K562 (cell line): ENCODE measurements around the gene CYB561A3. TPM values are rescaled to one million over a fixed set of nuclear protein-coding genes. Genes with fewer than 3 reads are reported as not detected.

ENCODE experiments used
- ATF1 ChIP-seq, 2 experiments: fragments of 450-650 bp in 1 of 2; IDR thresholded peaks; 2 replicates each; pipeline ENCODE4 v1.6.1; 2016; ENCODE audit warnings: missing compliant biosample characterization in 1 of 2, missing genetic modification characterization in 1 of 2
- E2F5 ChIP-seq: sonication (generic); formaldehyde crosslinking; IDR thresholded peaks from 2 replicates; pipeline ENCODE4 v1.8.0; 2022; ENCODE audit warnings: mild to moderate bottlenecking, missing genetic modification reagents
- FOXP1 ChIP-seq: sonication (generic); formaldehyde crosslinking; IDR thresholded peaks from 2 replicates; pipeline ENCODE4 v1.8.0; 2022; ENCODE audit warnings: mild to moderate bottlenecking, missing genetic modification reagents
- GTF2F1 ChIP-seq: IDR thresholded peaks from 2 replicates; pipeline ENCODE4 v1.6.1; 2011; ENCODE audit warnings: low read depth, low read length, improper control_type of control experiment
- LCOR ChIP-seq: sonication (generic); formaldehyde crosslinking; IDR thresholded peaks from 2 replicates; pipeline ENCODE4 v1.8.0; 2022; ENCODE audit warnings: mild to moderate bottlenecking, missing genetic modification reagents
- MEIS2 ChIP-seq: fragments of 450-650 bp; IDR thresholded peaks from 2 replicates; pipeline ENCODE4 v1.6.1; 2014; ENCODE audit warnings: mild to moderate bottlenecking; ENCODE audit not compliant: partially characterized antibody
- NONO ChIP-seq, 2 experiments: fragments of 200-400 bp in 1 of 2; fragments of 450-650 bp in 1 of 2; formaldehyde crosslinking in 1 of 2; IDR thresholded peaks; 2 replicates each; pipeline ENCODE4 v1.6.1; 2017; ENCODE audit warnings: low read depth in 2 of 2, mild to moderate bottlenecking in 2 of 2, moderate library complexity in 2 of 2, low read length in 1 of 2
- NR2C1 ChIP-seq, 2 experiments: fragments of 450-650 bp; IDR thresholded peaks; 2 replicates each; pipeline ENCODE4 v1.6.1; 2017; ENCODE audit warnings: mild to moderate bottlenecking in 2 of 2, antibody characterized with exemption in 1 of 2, inconsistent platforms in 1 of 2, missing compliant biosample characterization in 1 of 2, missing genetic modification characterization in 1 of 2
- RB1 ChIP-seq: fragments of 450-650 bp; IDR thresholded peaks from 2 replicates; pipeline ENCODE4 v1.6.1; 2017; ENCODE audit warnings: low read depth, mild to moderate bottlenecking
- SMAD4 ChIP-seq: fragments of 250-450 bp; sonication (Bioruptor Pico); conservative IDR thresholded peaks from 2 replicates; pipeline ENCODE4 v1.8.0; 2021; ENCODE audit warnings: inconsistent platforms, mild to moderate bottlenecking, moderate library complexity
- SRSF3 ChIP-seq: fragments of 200-400 bp; formaldehyde crosslinking; IDR thresholded peaks from 2 replicates; pipeline ENCODE4 v1.6.1; 2016; ENCODE audit warnings: mild to moderate bottlenecking, low read length, moderate library complexity; ENCODE audit not compliant: insufficient read depth
- TRIM24 ChIP-seq, 2 experiments: fragments of 450-650 bp; IDR thresholded peaks; 2 replicates each; pipeline ENCODE4 v1.6.1; 2016
- YY1 ChIP-seq, 3 experiments: IDR thresholded peaks; 2 replicates each; pipeline ENCODE4 v1.6.1; 2011; ENCODE audit warnings: low read length in 2 of 3, mild to moderate bottlenecking in 2 of 3, moderate library complexity in 2 of 3, borderline replicate concordance in 1 of 3, control low read depth in 1 of 3, low read depth in 1 of 3; ENCODE audit not compliant: insufficient read depth in 3 of 3, insufficient replicate concordance in 2 of 3, control insufficient read depth in 1 of 3, insufficient read length in 1 of 3; ENCODE audit errors: extremely low read depth in 1 of 3
- ZNF146 ChIP-seq: IDR thresholded peaks from one replicate; pipeline ENCODE4 v1.6.1; 2018; ENCODE audit warnings: missing compliant biosample characterization; ENCODE audit not compliant: unreplicated experiment
- polyA plus RNA-seq, 8 experiments: library from polyadenylated mRNA; depleted of rRNA in 4 of 8; stranded (reverse) in 5 of 8; unstranded in 3 of 8; fragments of >200 nt; fragmentation: Nextera tagmentation in 2 of 8; fragmentation: Illumina TruSeq in 1 of 8; extraction: Ambion mirVana in 2 of 8; extraction: Trizol in 1 of 8; gene quantifications; 2 replicates each; pipeline versions ENCODE4 v1.2.1 to v1.2.3, GENCODE V29; 2011 to 2014; ENCODE audit warnings: inconsistent platforms in 1 of 8, missing spikeins in 1 of 8
- total RNA-seq, 7 experiments: library from RNA; depleted of rRNA in 6 of 7; stranded (reverse); fragments of >200 nt in 6 of 7; fragmentation: Illumina TruSeq in 2 of 7; extraction: Trizol in 2 of 7; gene quantifications; 2 replicates each; pipeline versions ENCODE4 v1.2.1 to v1.2.3, GENCODE V29; 2011 to 2021; ENCODE audit warnings: low replicate concordance in 1 of 7
- TF ChIP-seq, protein P1 (sequence below): sonication (generic); formaldehyde crosslinking; IDR thresholded peaks from 2 replicates; pipeline ENCODE4 v1.9.0; 2022; ENCODE audit warnings: mild to moderate bottlenecking, missing genetic modification reagents
- TF ChIP-seq, protein P2 (sequence below): fragments of 450-650 bp; IDR thresholded peaks from 2 replicates; pipeline ENCODE4 v1.6.1; 2014; ENCODE audit warnings: low read depth, mild to moderate bottlenecking, moderate library complexity, borderline replicate concordance
- TF ChIP-seq, protein P3 (sequence below): fragments of 250-450 bp; sonication (Bioruptor Pico); IDR thresholded peaks from 2 replicates; pipeline ENCODE4 v1.5.0; 2020; ENCODE audit warnings: mild to moderate bottlenecking, borderline replicate concordance

CYB561A3 gene
- total and polyA plus RNA-seq, 9 of the 15 experiments (the other 6 are each of a cell fraction or from before 2014, with no cell fraction given) = 29.2 to 78.9 (median 37.9) TPM

GRCh38 chr11:61361741-61362541, at the start of gene CYB561A3, which contains the start of gene TMEM138 (continued):
- TF ChIP-seq YY1 (IDR thresholded peaks at IDR 0.05; ENCODE audit: borderline replicate concordance in 1 of 3, control insufficient read depth in 1 of 3, extremely low read depth in 1 of 3, insufficient read depth in 3 of 3, insufficient read length in 1 of 3, insufficient replicate concordance in 2 of 3, low read depth in 1 of 3, low read length in 2 of 3) = peak; percentile 87 to 97 (median 97)
- TF ChIP-seq SRSF3 = no peak
- TF ChIP-seq ZNF146 = no peak
- peak; percentile 86 for TF ChIP-seq MEIS2
- peak; percentile 8; the same call in 1 of the 2 replicates for TF ChIP-seq E2F5 (CRISPR knock-in tag)
- peak; percentile 76 for TF ChIP-seq LCOR
- no peak for TF ChIP-seq ATF1 (CRISPR knock-in tag; IDR thresholded peaks at IDR 0.05)
- TF ChIP-seq ATF1 (tag; IDR thresholded peaks at IDR 0.05) = peak; percentile 80
- TF ChIP-seq, protein P1, sequence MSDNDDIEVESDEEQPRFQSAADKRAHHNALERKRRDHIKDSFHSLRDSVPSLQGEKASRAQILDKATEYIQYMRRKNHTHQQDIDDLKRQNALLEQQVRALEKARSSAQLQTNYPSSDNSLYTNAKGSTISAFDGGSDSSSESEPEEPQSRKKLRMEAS (CRISPR knock-in tag) = peak; percentile 92
- TF ChIP-seq, protein P2, sequence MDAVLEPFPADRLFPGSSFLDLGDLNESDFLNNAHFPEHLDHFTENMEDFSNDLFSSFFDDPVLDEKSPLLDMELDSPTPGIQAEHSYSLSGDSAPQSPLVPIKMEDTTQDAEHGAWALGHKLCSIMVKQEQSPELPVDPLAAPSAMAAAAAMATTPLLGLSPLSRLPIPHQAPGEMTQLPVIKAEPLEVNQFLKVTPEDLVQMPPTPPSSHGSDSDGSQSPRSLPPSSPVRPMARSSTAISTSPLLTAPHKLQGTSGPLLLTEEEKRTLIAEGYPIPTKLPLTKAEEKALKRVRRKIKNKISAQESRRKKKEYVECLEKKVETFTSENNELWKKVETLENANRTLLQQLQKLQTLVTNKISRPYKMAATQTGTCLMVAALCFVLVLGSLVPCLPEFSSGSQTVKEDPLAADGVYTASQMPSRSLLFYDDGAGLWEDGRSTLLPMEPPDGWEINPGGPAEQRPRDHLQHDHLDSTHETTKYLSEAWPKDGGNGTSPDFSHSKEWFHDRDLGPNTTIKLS = peak; percentile 88
- peak; percentile 75 for TF ChIP-seq SMAD4 (CRISPR knock-in tag)
- TF ChIP-seq GTF2F1 = peak; percentile 55; the same call in 1 of the 2 replicates
- TF ChIP-seq NR2C1 (IDR thresholded peaks at IDR 0.05) = peak; percentile 91
- peak; percentile 95 for TF ChIP-seq NR2C1 (tag; IDR thresholded peaks at IDR 0.05)
- TF ChIP-seq RB1 = peak; percentile 72
- TF ChIP-seq FOXP1 = 0 out of 2 replicates have a peak, but pooled peaks have one; percentile 33
- TF ChIP-seq, protein P3, sequence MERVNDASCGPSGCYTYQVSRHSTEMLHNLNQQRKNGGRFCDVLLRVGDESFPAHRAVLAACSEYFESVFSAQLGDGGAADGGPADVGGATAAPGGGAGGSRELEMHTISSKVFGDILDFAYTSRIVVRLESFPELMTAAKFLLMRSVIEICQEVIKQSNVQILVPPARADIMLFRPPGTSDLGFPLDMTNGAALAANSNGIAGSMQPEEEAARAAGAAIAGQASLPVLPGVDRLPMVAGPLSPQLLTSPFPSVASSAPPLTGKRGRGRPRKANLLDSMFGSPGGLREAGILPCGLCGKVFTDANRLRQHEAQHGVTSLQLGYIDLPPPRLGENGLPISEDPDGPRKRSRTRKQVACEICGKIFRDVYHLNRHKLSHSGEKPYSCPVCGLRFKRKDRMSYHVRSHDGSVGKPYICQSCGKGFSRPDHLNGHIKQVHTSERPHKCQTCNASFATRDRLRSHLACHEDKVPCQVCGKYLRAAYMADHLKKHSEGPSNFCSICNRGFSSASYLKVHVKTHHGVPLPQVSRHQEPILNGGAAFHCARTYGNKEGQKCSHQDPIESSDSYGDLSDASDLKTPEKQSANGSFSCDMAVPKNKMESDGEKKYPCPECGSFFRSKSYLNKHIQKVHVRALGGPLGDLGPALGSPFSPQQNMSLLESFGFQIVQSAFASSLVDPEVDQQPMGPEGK (CRISPR knock-in tag) = no peak
- TF ChIP-seq NONO (IDR thresholded peaks at IDR 0.05; ENCODE audit: low read depth in 2 of 2, low read length in 1 of 2) = peak in 1 of 2 experiments; percentile 67; a peak in 1 of 4 replicates
- TF ChIP-seq TRIM24 (IDR thresholded peaks at IDR 0.05) = peak in 1 of 2 experiments; percentile 72; a peak in 2 of 4 replicates
